Type B pancreatic cell (in vitro differentiated cells): ENCODE measurements around the gene CXCR5. TPM values are rescaled to one million over a fixed set of nuclear protein-coding genes. Genes with fewer than 3 reads are reported as not detected.

ENCODE experiments used
- DNase-seq: peaks from one replicate; pipeline ENCODE4 v3.0.0; 2021; ENCODE audit warnings: mixed read lengths; ENCODE audit not compliant: unreplicated experiment; ENCODE audit errors: extremely low spot score
- H3K27ac Mint-ChIP-seq: 2 replicates; pipeline ENCODE4 v1.8.0; 2021; ENCODE audit warnings: mild to moderate bottlenecking, mixed read lengths
- H3K27me3 Mint-ChIP-seq: 2 replicates; pipeline ENCODE4 v1.8.0; 2021; ENCODE audit warnings: mixed read lengths
- H3K36me3 Mint-ChIP-seq: 2 replicates; pipeline ENCODE4 v1.8.0; 2021; ENCODE audit warnings: mixed read lengths
- H3K4me1 Mint-ChIP-seq: one replicate; pipeline ENCODE4 v1.8.0; 2021; ENCODE audit warnings: mixed read lengths; ENCODE audit not compliant: unreplicated experiment
- H3K4me3 Mint-ChIP-seq: 2 replicates; pipeline ENCODE4 v1.8.0; 2021; ENCODE audit warnings: mild to moderate bottlenecking, mixed read lengths
- H3K9me3 Mint-ChIP-seq: 2 replicates; pipeline ENCODE4 v1.8.0; 2021; ENCODE audit warnings: mixed read lengths
- CTCF ChIP-seq: fragments of 200-600 bp; sonication (generic); conservative IDR thresholded peaks from 2 replicates; pipeline ENCODE4 v1.5.0; 2021; ENCODE audit warnings: antibody characterized with exemption, mild to moderate bottlenecking
- total RNA-seq: library from RNA; stranded (reverse); gene quantifications from 2 replicates; pipeline ENCODE4 v1.2.1, GENCODE V29; 2021; ENCODE audit warnings: low replicate concordance

Gene CXCR5
- total RNA-seq, 1 donor from 2014 or later, result not detected

GRCh38 chr11:118885319-118885718 lies 1.6 kb downstream of the CXCR5 start:
- TF ChIP-seq CTCF, result no peak
- Mint-ChIP-seq H3K4me3 (no peak overlapping the region), H3K27me3 (peaks cover 29% of the 10 kb centered on the region), H3K4me1 (peaks cover 9% of the 10 kb centered on the region), H3K36me3 (no peaks in the 10 kb centered on the region), H3K9me3 (no peaks in the 10 kb centered on the region), H3K27ac (no peak overlapping the region)
- no peak for DNase-seq

GRCh38 chr11:118885831-118886565 lies 2.3 kb downstream of the CXCR5 start:
- no peak for DNase-seq
- no peak for TF ChIP-seq CTCF
- H3K9me3 Mint-ChIP-seq, result no peaks in the 10 kb centered on the region
- H3K27ac Mint-ChIP-seq, result no peak overlapping the region
- no peak overlapping the region for H3K4me3 Mint-ChIP-seq
- no peaks in the 10 kb centered on the region for H3K36me3 Mint-ChIP-seq
- H3K4me1 Mint-ChIP-seq, result peaks cover 9% of the 10 kb centered on the region
- peaks cover 28% of the 10 kb centered on the region for H3K27me3 Mint-ChIP-seq

- peaks cover 23% of the 10 kb centered on the region for H3K27me3 Mint-ChIP-seq
- H3K4me1 Mint-ChIP-seq, result peaks cover 9% of the 10 kb centered on the region
- TF ChIP-seq CTCF, result no peak
- no peak overlapping the region for H3K4me3 Mint-ChIP-seq
- no peaks in the 10 kb centered on the region for H3K9me3 Mint-ChIP-seq
- no peaks in the 10 kb centered on the region for H3K36me3 Mint-ChIP-seq
- H3K27ac Mint-ChIP-seq, result no peak overlapping the region
- no peak for DNase-seq
These were observed 3.0 kb downstream of the CXCR5 start for GRCh38 chr11:118886681-118887111.

GRCh38 chr11:118887206-118887605 lies 3.5 kb downstream of the CXCR5 start:
- Mint-ChIP-seq H3K4me3 (no peak overlapping the region), H3K27me3 (peaks cover 23% of the 10 kb centered on the region), H3K36me3 (no peaks in the 10 kb centered on the region), H3K27ac (no peak overlapping the region), H3K9me3 (no peaks in the 10 kb centered on the region), H3K4me1 (peaks cover 9% of the 10 kb centered on the region)
- no peak for TF ChIP-seq CTCF
- DNase-seq, result no peak

GRCh38 chr11:118888398-118888797 lies 4.7 kb downstream of the CXCR5 start:
- H3K4me1 Mint-ChIP-seq, result peaks cover 9% of the 10 kb centered on the region
- no peak overlapping the region for H3K4me3 Mint-ChIP-seq
- TF ChIP-seq CTCF, result no peak

More at GRCh38 chr11:118888398-118888797, 4.7 kb downstream of the CXCR5 start:
- DNase-seq, result no peak
- Mint-ChIP-seq H3K36me3 (no peaks in the 10 kb centered on the region), H3K27ac (no peak overlapping the region), H3K9me3 (no peaks in the 10 kb centered on the region), H3K27me3 (peaks cover 19% of the 10 kb centered on the region)
